A549 (cell line): ENCODE data around the gene ERAP2. TPM values are rescaled to one million over a fixed set of nuclear protein-coding genes. Genes with fewer than 3 reads are reported as not detected.

Source experiments
- ATAC-seq, 2 experiments: fragments of 200-7000 bp in 1 of 2; fragments of >200 bp in 1 of 2; cut with Nextera tagmentation in 1 of 2; cut with Tn5 transposase in 1 of 2; 3 replicates each; pipeline versions ENCODE4 v1.8.0 to v1.9.1; 2018 to 2020; ENCODE audit warnings: mild to moderate bottlenecking in 1 of 2, moderate library complexity in 1 of 2
- CTCF ChIA-PET: fragments of 300-600 bp; sonication (Branson Sonifier 250); formaldehyde crosslinking; extraction: SDS; loops from one replicate; lab custom pipeline; 2021; ENCODE audit warnings: antibody characterized with exemption, inconsistent platforms; lab: Yijun Ruan, JAX
- POLR2A ChIA-PET: fragments of 350-600 bp; formaldehyde crosslinking; extraction: SDS; loops from one replicate; lab custom pipeline; 2021; ENCODE audit warnings: antibody characterized with exemption, inconsistent platforms; lab: Yijun Ruan, JAX
- DNase-seq, 2 experiments: peaks; one replicate each; pipeline versions ENCODE4 v3.0.0 to v3.0.0-alpha.2; 2011 to 2016; ENCODE audit warnings: low read depth in 1 of 2, low spot score in 1 of 2
- FAIRE-seq: peaks from 2 replicates; lab custom pipeline; 2011; peaks lifted over from hg19 to GRCh38; lab: Jason Lieb, UNC
- H3K27ac ChIP-seq, 2 experiments: fragments of >200 bp; sonication (Bioruptor Twin); formaldehyde crosslinking; 3 replicates each; pipeline ENCODE4 v1.5.1; 2016 to 2017
- H3K4me1 ChIP-seq: fragments of >200 bp; sonication (Bioruptor Twin); formaldehyde crosslinking; 3 replicates; pipeline ENCODE4 v1.6.1; 2016
- H3K4me2 ChIP-seq: fragments of >200 bp; sonication (Bioruptor Twin); formaldehyde crosslinking; 3 replicates; pipeline ENCODE4 v1.6.1; 2016
- H3K4me3 ChIP-seq: fragments of >200 bp; sonication (Bioruptor Twin); formaldehyde crosslinking; 3 replicates; pipeline ENCODE4 v1.5.1; 2016
- H3K9me3 ChIP-seq: fragments of >200 bp; sonication (Bioruptor Twin); formaldehyde crosslinking; 3 replicates; pipeline ENCODE4 v1.6.1; 2016
- ATOH8 ChIP-seq: fragments of 250-450 bp; sonication (Bioruptor Pico); IDR thresholded peaks from 2 replicates; pipeline ENCODE4 v1.5.0; 2020; ENCODE audit warnings: low read depth, mild to moderate bottlenecking, moderate library complexity
- BCL3 ChIP-seq: fragments of >200 bp; sonication (Bioruptor Twin); formaldehyde crosslinking; IDR thresholded peaks from 3 replicates; pipeline ENCODE4 v1.6.1; 2016
- BHLHE40 ChIP-seq: IDR thresholded peaks from 2 replicates; pipeline ENCODE4 v1.6.1; 2012; ENCODE audit warnings: low read depth, low read length, inconsistent platforms
- CTCF ChIP-seq: fragments of >200 bp; sonication (Bioruptor Twin); formaldehyde crosslinking; IDR thresholded peaks from 3 replicates; pipeline ENCODE4 v1.5.1; 2016
- EHF ChIP-seq: fragments of 250-450 bp; sonication (Bioruptor Pico); IDR thresholded peaks from 2 replicates; pipeline ENCODE4 v1.5.0; 2020; ENCODE audit warnings: mild to moderate bottlenecking
- EP300 ChIP-seq, 2 experiments: fragments of >200 bp; sonication (Bioruptor Twin); formaldehyde crosslinking; IDR thresholded peaks; 2 replicates in 1 of 2; 3 replicates in 1 of 2; pipeline ENCODE4 v1.6.1; 2016 to 2017
- GATA3 ChIP-seq: IDR thresholded peaks from 2 replicates; pipeline ENCODE4 v1.6.1; 2012; ENCODE audit warnings: borderline replicate concordance
- HEYL ChIP-seq: fragments of 250-450 bp; sonication (Bioruptor Pico); IDR thresholded peaks from 2 replicates; pipeline ENCODE4 v1.8.0; 2021; ENCODE audit warnings: mild to moderate bottlenecking, moderate library complexity
- HMGXB4 ChIP-seq: fragments of 250-450 bp; sonication (Bioruptor Pico); IDR thresholded peaks from 2 replicates; pipeline ENCODE4 v1.5.0; 2021; ENCODE audit warnings: mild to moderate bottlenecking, moderate library complexity, borderline replicate concordance
- HOXB13 ChIP-seq: fragments of 250-450 bp; sonication (Bioruptor Pico); IDR thresholded peaks from 2 replicates; pipeline ENCODE4 v1.5.0; 2020; ENCODE audit warnings: low read depth, mild to moderate bottlenecking, moderate library complexity
- JUN ChIP-seq, 2 experiments: fragments of >200 bp; sonication (Bioruptor Twin); formaldehyde crosslinking; IDR thresholded peaks; 2 replicates in 1 of 2; 3 replicates in 1 of 2; pipeline ENCODE4 v1.6.1; 2016 to 2017
- KDM5A ChIP-seq: fragments of 200-600 bp; sonication (generic); IDR thresholded peaks from 2 replicates; pipeline ENCODE4 v1.6.1; 2016; ENCODE audit warnings: antibody characterized with exemption, mild to moderate bottlenecking
- MAFK ChIP-seq: fragments of 450-650 bp; IDR thresholded peaks from 2 replicates; pipeline ENCODE4 v1.6.1; 2014; ENCODE audit not compliant: partially characterized antibody
- NFE2L2 ChIP-seq: fragments of 150-350 bp; conservative IDR thresholded peaks from 2 replicates; pipeline ENCODE4 v1.6.1; 2014; ENCODE audit warnings: low read length
- NPAS2 ChIP-seq: fragments of 250-450 bp; sonication (Bioruptor Pico); IDR thresholded peaks from 2 replicates; pipeline ENCODE4 v1.8.0; 2022; ENCODE audit warnings: mild to moderate bottlenecking, moderate library complexity, borderline replicate concordance
- POLR2AphosphoS2 ChIP-seq: conservative IDR thresholded peaks from 2 replicates; pipeline ENCODE4 v1.6.1; 2012; ENCODE audit warnings: low read length, improper control_type of control experiment, inconsistent platforms
- RAD21 ChIP-seq, 2 experiments: fragments of >200 bp in 1 of 2; sonication (Bioruptor Twin) in 1 of 2; formaldehyde crosslinking in 1 of 2; IDR thresholded peaks in 1 of 2; conservative IDR thresholded peaks in 1 of 2; 2 replicates in 1 of 2; 3 replicates in 1 of 2; pipeline ENCODE4 v1.6.1; 2012 to 2018; ENCODE audit warnings: inconsistent platforms in 1 of 2
- RARB ChIP-seq: fragments of 250-450 bp; sonication (Bioruptor Pico); IDR thresholded peaks from 2 replicates; pipeline ENCODE4 v1.8.0; 2021; ENCODE audit warnings: mild to moderate bottlenecking, moderate library complexity
- ZC3H11A ChIP-seq: fragments of 450-650 bp; IDR thresholded peaks from 2 replicates; pipeline ENCODE4 v1.6.1; 2014; ENCODE audit warnings: antibody characterized with exemption, mild to moderate bottlenecking
- ZNF302 ChIP-seq: fragments of 250-450 bp; sonication (Bioruptor Pico); IDR thresholded peaks from 2 replicates; pipeline ENCODE4 v1.9.0; 2021; ENCODE audit warnings: inconsistent platforms, mild to moderate bottlenecking, moderate library complexity
- WGBS: methylation state at CpG from one replicate; pipeline ENCODE4 v1.1.6; 2017; ENCODE audit errors: missing lambda C conversion rate; 5-methylcytosine and 5-hydroxymethylcytosine counted together
- polyA plus RNA-seq, 4 experiments: library from polyadenylated mRNA; depleted of rRNA in 3 of 4; stranded (reverse); fragments of >200 nt; fragmentation: RNase III in 1 of 4; extraction: RNeasy Plus Mini Kit Qiagen cat#74134 plus additional on column Dnase treatment in 1 of 4; gene quantifications; 2 replicates in 3 of 4; 3 replicates in 1 of 4; pipeline ENCODE4 v1.2.3, GENCODE V29; 2011 to 2017

ERAP2 gene
- polyA plus RNA-seq, 2 of the 4 experiments (the other 2 are of a cell fraction): 1.0 to 2.2 TPM

- H3K9me3 ChIP-seq: no peaks in the 10 kb centered on the region
- POLR2A ChIA-PET: no interaction called here
- 54% methylated on average over 3 of the region's 3 CpGs for WGBS
- FAIRE-seq (no peak), ATAC-seq (peak in 1 of 2 experiments; percentile 36; a peak in 1 of 6 replicates), DNase-seq (no peak)
- TF ChIP-seq HMGXB4 (no peak), BCL3 (no peak), MAFK (no peak), EP300 (IDR thresholded peaks at IDR 0.05) (no peak), BHLHE40 (no peak), JUN (IDR thresholded peaks at IDR 0.05) (no peak), KDM5A (no peak), RAD21 (conservative IDR thresholded peaks at IDR 0.05 in 1 of 2, IDR thresholded peaks at IDR 0.05 in 1 of 2) (no peak), HOXB13 (no peak), ATOH8 (no peak)
- peaks cover 8% of the 10 kb centered on the region for H3K4me1 ChIP-seq
- CTCF ChIA-PET: interaction anchor here (0.9 to 1.3 kb wide), 3 partner anchors 12 to 94 kb away, joined by 3 read pairs; no protein-coding TSS in a partner anchor
- no peak overlapping the region for H3K4me3 ChIP-seq
- H3K27ac ChIP-seq: no peak overlapping the region
- no peak overlapping the region for H3K4me2 ChIP-seq
Observed at GRCh38 chr5:96963267-96963666, 87.0 kb downstream of the ERAP2 start.

GRCh38 chr5:96966801-96967200 is 90.5 kb downstream of the ERAP2 start:
- H3K4me2 ChIP-seq: no peak overlapping the region
- no peak overlapping the region for H3K27ac ChIP-seq
- WGBS: 92% methylated on average over 4 of the region's 4 CpGs
- H3K4me1 ChIP-seq: peaks cover 20% of the 10 kb centered on the region
- no peaks in the 10 kb centered on the region for H3K9me3 ChIP-seq
- CTCF ChIA-PET: interaction anchor here (0.7 to 1.0 kb wide), 3 partner anchors 11 to 225 kb away, joined by 3 read pairs; no protein-coding TSS in a partner anchor
- DNase-seq: no peak
- no peak overlapping the region for H3K4me3 ChIP-seq
- ATAC-seq: no peak
- peak; percentile 63 for FAIRE-seq
- POLR2A ChIA-PET: no interaction called here
- TF ChIP-seq EHF (CRISPR knock-in tag) (no peak), CTCF (no peak)
- TF ChIP-seq, all 56 proteins: peak for 0

GRCh38 chr5:96967400-96967799 is 91.1 kb downstream of the ERAP2 start:
- DNase-seq: no peak
- POLR2A ChIA-PET: no interaction called here
- peak overlapping the region; percentile 52; the same call in 1 of the 3 replicates for H3K4me2 ChIP-seq
- no peak overlapping the region for H3K4me3 ChIP-seq
- no peak for ATAC-seq
- no peaks in the 10 kb centered on the region for H3K9me3 ChIP-seq
- no peak overlapping the region for H3K27ac ChIP-seq
- peaks cover 20% of the 10 kb centered on the region for H3K4me1 ChIP-seq
- 88% methylated on average over 1 of the region's 1 CpG for WGBS
- FAIRE-seq: no peak
- CTCF ChIA-PET: interaction anchor here (1.0 kb wide), 1 partner anchor 10 kb away, joined by 3 read pairs; no protein-coding TSS in a partner anchor
- TF ChIP-seq JUN (IDR thresholded peaks at IDR 0.05) (no peak), NFE2L2 (no peak), NPAS2 (CRISPR knock-in tag) (no peak), ZC3H11A (no peak), GATA3 (no peak), BCL3 (no peak), HEYL (CRISPR knock-in tag) (no peak), EHF (CRISPR knock-in tag) (no peak), POLR2AphosphoS2 (no peak), RARB (CRISPR knock-in tag) (no peak), ZNF302 (no peak)
